ENCODE data around the gene PPP1R14D. TPM values are rescaled to one million over a fixed set of nuclear protein-coding genes. Genes with fewer than 3 reads are reported as not detected.

Gene PPP1R14D
- polyA plus RNA-seq, 3 donors: not detected

DNA sequence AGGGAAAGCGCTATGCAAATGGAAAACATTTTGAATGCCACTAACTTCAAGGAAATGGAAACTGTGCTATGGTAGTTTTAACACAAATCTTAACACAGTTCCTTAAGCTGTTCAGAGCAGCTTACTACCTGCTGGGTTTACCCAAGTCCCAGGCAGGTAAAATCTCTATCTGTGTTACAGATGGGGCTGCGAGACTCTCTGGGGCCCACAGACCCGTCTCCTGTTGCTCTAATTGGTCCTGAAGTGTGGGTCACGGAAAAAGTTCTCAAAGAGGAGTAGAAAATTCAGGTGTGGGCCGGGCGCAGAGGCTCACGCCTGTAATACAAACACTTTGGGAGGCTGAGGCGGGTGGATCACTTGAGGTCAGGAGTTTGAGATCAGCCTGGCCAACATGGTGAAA, 38.5 kb downstream of the PPP1R14D start:
- Histone ChIP-seq H3K79me2 (ENCODE audit: insufficient read depth, low read length) (peaks cover 22% of the 10 kb centered on the region), H4K20me1 (ENCODE audit: insufficient read depth, low read length) (peaks cover 62% of the 10 kb centered on the region), H3K4me2 (replicated peaks; ENCODE audit: extremely low read depth, low read length, poor library complexity, severe bottlenecking) (no peak overlapping the region), H3K4me3 (replicated peaks in 1 of 3; ENCODE audit: low read depth in 2 of 3, low read length in 3 of 3) (no peak overlapping the region), H3K4me1 (ENCODE audit: control insufficient read depth in 1 of 2, insufficient read depth in 2 of 2, low read length in 2 of 2) (peaks cover 16 to 23% of the 10 kb centered on the region in 2 donors), H3K27ac (ENCODE audit: low read depth in 1 of 2, low read length in 2 of 2) (no peak overlapping the region), H3K36me3 (replicated peaks in 1 of 2; ENCODE audit: control insufficient read depth in 1 of 2, insufficient read depth in 2 of 2, low read length in 2 of 2) (peaks cover 4 to 27% of the 10 kb centered on the region in 2 donors), H3K9ac (ENCODE audit: insufficient read depth, low read length, poor library complexity, severe bottlenecking) (no peak overlapping the region), H3K9me3 (replicated peaks in 1 of 2; ENCODE audit: control insufficient read depth in 1 of 2, insufficient read depth in 1 of 2, low read length in 2 of 2) (no peaks in the 10 kb centered on the region), H2AFZ (ENCODE audit: insufficient read depth, low read depth, low read length, poor library complexity, severe bottlenecking) (no peak overlapping the region), H3K27me3 (ENCODE audit: control insufficient read depth in 2 of 2, insufficient read depth in 2 of 2, low read length in 2 of 2) (no peaks in the 10 kb centered on the region)
- no peak overlapping the region for H3K27ac Mint-ChIP-seq
- DNase-seq: no peak
- 96% methylated on average over 7 of the region's 8 CpGs for WGBS (ENCODE audit: insufficient coverage)
- peaks cover 23 to 41% of the 10 kb centered on the region in 2 donors for H3K36me3 Mint-ChIP-seq
- peaks cover 0 to 2% (median 0%) of the 10 kb centered on the region in 3 donors for H3K27me3 Mint-ChIP-seq (ENCODE audit: low read depth in 3 of 3)
- H3K9me3 Mint-ChIP-seq: no peaks in the 10 kb centered on the region
- peaks cover 27% of the 10 kb centered on the region for H3K4me1 Mint-ChIP-seq
- no peak overlapping the region for H3K4me3 Mint-ChIP-seq
- TF ChIP-seq, protein P1, sequence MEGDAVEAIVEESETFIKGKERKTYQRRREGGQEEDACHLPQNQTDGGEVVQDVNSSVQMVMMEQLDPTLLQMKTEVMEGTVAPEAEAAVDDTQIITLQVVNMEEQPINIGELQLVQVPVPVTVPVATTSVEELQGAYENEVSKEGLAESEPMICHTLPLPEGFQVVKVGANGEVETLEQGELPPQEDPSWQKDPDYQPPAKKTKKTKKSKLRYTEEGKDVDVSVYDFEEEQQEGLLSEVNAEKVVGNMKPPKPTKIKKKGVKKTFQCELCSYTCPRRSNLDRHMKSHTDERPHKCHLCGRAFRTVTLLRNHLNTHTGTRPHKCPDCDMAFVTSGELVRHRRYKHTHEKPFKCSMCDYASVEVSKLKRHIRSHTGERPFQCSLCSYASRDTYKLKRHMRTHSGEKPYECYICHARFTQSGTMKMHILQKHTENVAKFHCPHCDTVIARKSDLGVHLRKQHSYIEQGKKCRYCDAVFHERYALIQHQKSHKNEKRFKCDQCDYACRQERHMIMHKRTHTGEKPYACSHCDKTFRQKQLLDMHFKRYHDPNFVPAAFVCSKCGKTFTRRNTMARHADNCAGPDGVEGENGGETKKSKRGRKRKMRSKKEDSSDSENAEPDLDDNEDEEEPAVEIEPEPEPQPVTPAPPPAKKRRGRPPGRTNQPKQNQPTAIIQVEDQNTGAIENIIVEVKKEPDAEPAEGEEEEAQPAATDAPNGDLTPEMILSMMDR (IDR thresholded peaks at IDR 0.05): no peak
- intact Hi-C loops (cut with micrococcal nuclease): loop anchor here in 1 of 2 donors (10.0 kb wide), 1 partner anchor 105 kb away; no protein-coding TSS in a partner anchor

DNA sequence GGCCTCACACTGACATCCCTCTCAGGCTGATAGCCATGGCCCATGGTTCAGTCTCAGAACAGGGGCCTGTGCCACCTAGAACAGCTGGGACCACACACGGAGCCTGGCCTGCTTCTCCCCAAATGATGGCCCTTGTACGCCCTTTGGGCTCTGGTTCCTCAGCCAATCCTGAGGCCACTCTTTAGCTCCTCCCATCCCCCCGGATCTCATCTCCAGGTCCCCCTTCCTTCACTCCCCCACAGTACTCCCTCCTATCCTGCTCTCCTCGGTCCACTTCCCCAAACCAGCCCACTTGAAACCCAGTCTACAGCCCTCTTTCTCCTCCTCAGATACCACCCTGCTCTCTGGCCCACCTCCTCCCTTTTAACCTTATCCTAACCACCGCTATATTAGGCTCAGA, 39.4 kb downstream of the PPP1R14D start:
- Histone ChIP-seq H3K27ac (ENCODE audit: low read depth in 1 of 2, low read length in 2 of 2) (no peak overlapping the region), H3K27me3 (ENCODE audit: control insufficient read depth in 2 of 2, insufficient read depth in 2 of 2, low read length in 2 of 2) (no peaks in the 10 kb centered on the region), H4K20me1 (ENCODE audit: insufficient read depth, low read length) (peaks cover 66% of the 10 kb centered on the region), H3K4me1 (ENCODE audit: control insufficient read depth in 1 of 2, insufficient read depth in 2 of 2, low read length in 2 of 2) (peaks cover 14 to 21% of the 10 kb centered on the region in 2 donors), H2AFZ (ENCODE audit: insufficient read depth, low read depth, low read length, poor library complexity, severe bottlenecking) (no peak overlapping the region), H3K79me2 (ENCODE audit: insufficient read depth, low read length) (peaks cover 26% of the 10 kb centered on the region), H3K9me3 (replicated peaks in 1 of 2; ENCODE audit: control insufficient read depth in 1 of 2, insufficient read depth in 1 of 2, low read length in 2 of 2) (no peaks in the 10 kb centered on the region), H3K9ac (ENCODE audit: insufficient read depth, low read length, poor library complexity, severe bottlenecking) (no peak overlapping the region), H3K4me2 (replicated peaks; ENCODE audit: extremely low read depth, low read length, poor library complexity, severe bottlenecking) (no peak overlapping the region), H3K36me3 (replicated peaks in 1 of 2; ENCODE audit: control insufficient read depth in 1 of 2, insufficient read depth in 2 of 2, low read length in 2 of 2) (peaks cover 4 to 33% of the 10 kb centered on the region in 2 donors), H3K4me3 (replicated peaks in 1 of 3; ENCODE audit: low read depth in 2 of 3, low read length in 3 of 3) (no peak overlapping the region)
- intact Hi-C loops (cut with micrococcal nuclease): loop anchor here in 1 of 2 donors (10.0 kb wide), 1 partner anchor 104 kb away; no protein-coding TSS in a partner anchor
- H3K4me1 Mint-ChIP-seq: peaks cover 26% of the 10 kb centered on the region
- H3K27ac Mint-ChIP-seq: peak overlapping the region in 5 of 7 donors; percentile 4 to 71 (median 26)
- H3K4me3 Mint-ChIP-seq: no peak overlapping the region
- H3K9me3 Mint-ChIP-seq: no peaks in the 10 kb centered on the region
- TF ChIP-seq, protein P1 (IDR thresholded peaks at IDR 0.05): no peak
- DNase-seq: no peak
- H3K27me3 Mint-ChIP-seq (ENCODE audit: low read depth in 3 of 3): peaks cover 0 to 4% (median 2%) of the 10 kb centered on the region in 3 donors
- WGBS (ENCODE audit: insufficient coverage): 63% methylated on average over 5 of the region's 5 CpGs
- peaks cover 27 to 45% of the 10 kb centered on the region in 2 donors for H3K36me3 Mint-ChIP-seq
